PC-3 (cell line): ENCODE measurements around the gene CILP. TPM values are rescaled to one million over a fixed set of nuclear protein-coding genes. Genes with fewer than 3 reads are reported as not detected.

ENCODE experiments used
- ATAC-seq: fragments of 200-7000 bp; cut with Tn5 transposase; 2 replicates; pipeline ENCODE4 v1.9.1; 2020; ENCODE audit warnings: mild to moderate bottlenecking, moderate library complexity
- BruUV-seq: library from RNA; stranded (reverse); fragments of 400-500 nt; replicated peaks from 2 replicates; lab custom pipeline; 2021; lab: Mats Ljungman, UMichigan
- CTCF ChIA-PET: fragments of 300-600 bp; sonication (Branson Sonifier 250); formaldehyde crosslinking; loops from one replicate; lab custom pipeline; 2022; ENCODE audit warnings: antibody characterized with exemption; lab: Charles Lee
- POLR2A ChIA-PET: fragments of 300-600 bp; sonication (Branson Sonifier 250); formaldehyde crosslinking; loops from one replicate; lab custom pipeline; 2022; ENCODE audit warnings: antibody characterized with exemption; ENCODE audit not compliant: unreplicated experiment; lab: Charles Lee
- DNase-seq: peaks from one replicate; pipeline ENCODE4 v3.0.0-alpha.2; 2015
- H2AFZ ChIP-seq: fragments of 300-600 bp; sonication (generic); 2 replicates; pipeline ENCODE4 v1.6.0; 2016; ENCODE audit warnings: antibody characterized with exemption, low read length
- H3F3A ChIP-seq: fragments of 300-600 bp; sonication (generic); one replicate; pipeline ENCODE4 v1.6.0; 2017; ENCODE audit warnings: antibody characterized with exemption, low read length, control low read depth, mild to moderate bottlenecking; ENCODE audit not compliant: unreplicated experiment
- H3K27ac ChIP-seq: fragments of 300-600 bp; sonication (generic); 2 replicates; pipeline ENCODE4 v1.5.1; 2016; ENCODE audit warnings: mild to moderate bottlenecking, low read length
- H3K27me3 ChIP-seq: fragments of 300-600 bp; sonication (generic); 2 replicates; pipeline ENCODE4 v1.6.1; 2016; ENCODE audit warnings: low read length, mixed read lengths
- H3K36me3 ChIP-seq: fragments of 300-600 bp; sonication (generic); 2 replicates; pipeline ENCODE4 v1.6.1; 2016; ENCODE audit warnings: low read depth, mixed run types, low read length, mixed read lengths
- H3K4me1 ChIP-seq: fragments of 300-600 bp; sonication (generic); 2 replicates; pipeline ENCODE4 v1.5.1; 2016; ENCODE audit warnings: low read length; ENCODE audit not compliant: insufficient read depth
- H3K4me2 ChIP-seq: fragments of 300-600 bp; sonication (generic); 2 replicates; pipeline ENCODE4 v1.6.0; 2016; ENCODE audit warnings: low read length
- H3K4me3 ChIP-seq: fragments of 300-600 bp; sonication (generic); 2 replicates; pipeline ENCODE4 v1.5.1; 2016; ENCODE audit warnings: mild to moderate bottlenecking, low read length, mixed read lengths
- H3K79me2 ChIP-seq: fragments of 300-600 bp; sonication (generic); 2 replicates; pipeline ENCODE4 v1.6.1; 2017; ENCODE audit warnings: low read length, mixed read lengths
- H3K9ac ChIP-seq: fragments of 300-600 bp; sonication (generic); 2 replicates; pipeline ENCODE4 v1.6.0; 2016; ENCODE audit warnings: mild to moderate bottlenecking, low read length
- H3K9me2 ChIP-seq: fragments of 300-600 bp; sonication (generic); replicated peaks from 2 replicates; pipeline ENCODE4 v1.6.1; 2016; ENCODE audit warnings: mixed run types, low read length, mixed read lengths
- H3K9me3 ChIP-seq: fragments of 300-600 bp; sonication (generic); 2 replicates; pipeline ENCODE4 v1.6.1; 2016; ENCODE audit warnings: low read length, mixed read lengths
- H4K20me1 ChIP-seq: fragments of 300-600 bp; sonication (generic); 2 replicates; pipeline ENCODE4 v1.6.1; 2016; ENCODE audit warnings: low read length, mixed read lengths
- CTCF ChIP-seq: fragments of 300-600 bp; sonication (generic); conservative IDR thresholded peaks from 2 replicates; pipeline ENCODE4 v1.5.1; 2017; ENCODE audit warnings: antibody characterized with exemption, low read depth, mild to moderate bottlenecking, low read length
- EZH2 ChIP-seq: fragments of 300-600 bp; sonication (generic); IDR thresholded peaks from one replicate; pipeline ENCODE4 v1.6.1; 2017; ENCODE audit warnings: antibody characterized with exemption, mild to moderate bottlenecking, low read length; ENCODE audit not compliant: unreplicated experiment
- EZH2phosphoT487 ChIP-seq: fragments of 300-600 bp; sonication (generic); IDR thresholded peaks from 2 replicates; pipeline ENCODE4 v1.6.1; 2018; ENCODE audit warnings: mild to moderate bottlenecking, antibody characterized with exemption, low read length, borderline replicate concordance
- intact Hi-C: fragments of 100-400 bp; cut with micrococcal nuclease; formaldehyde crosslinking; loops from 2 replicates; pipeline ENCODE4 v1.9.0; 2023
- total RNA-seq: library from RNA; depleted of rRNA; stranded (reverse); fragments of >200 nt; gene quantifications from 2 replicates; pipeline ENCODE4 v1.2.3, GENCODE V29; 2014

CILP gene
- total RNA-seq, 1 experiment from 2014 or later, result not detected

- intact Hi-C loops, result no loop called here
- Histone ChIP-seq H2AFZ (no peak overlapping the region), H3K27ac (no peak overlapping the region), H3K9me2 (no peaks in the 10 kb centered on the region), H3K4me3 (no peak overlapping the region), H3K27me3 (no peaks in the 10 kb centered on the region), H3F3A (no peaks in the 10 kb centered on the region), H3K9me3 (no peaks in the 10 kb centered on the region), H3K36me3 (no peaks in the 10 kb centered on the region), H3K4me2 (no peak overlapping the region), H3K9ac (no peak overlapping the region), H3K79me2 (no peaks in the 10 kb centered on the region), H3K4me1 (no peaks in the 10 kb centered on the region), H4K20me1 (no peaks in the 10 kb centered on the region)
- DNase-seq (no peak), ATAC-seq (no peak)
- BruUV-seq, result no TSS peak
- TF ChIP-seq CTCF, result no peak
- TF ChIP-seq EZH2phosphoT487, result no peak
- TF ChIP-seq EZH2, result no peak
- ChIA-PET POLR2A (no interaction called here), CTCF (no interaction called here)
Measured at GRCh38 chr15:65226221-65226620, 14.9 kb upstream of the CILP start.

- ATAC-seq (no peak), DNase-seq (no peak)
- Histone ChIP-seq H3K9ac (no peak overlapping the region), H3K36me3 (no peaks in the 10 kb centered on the region), H2AFZ (no peak overlapping the region), H3F3A (no peaks in the 10 kb centered on the region), H3K27ac (no peak overlapping the region), H3K79me2 (no peaks in the 10 kb centered on the region), H3K4me1 (no peaks in the 10 kb centered on the region), H3K4me3 (no peak overlapping the region), H3K27me3 (no peaks in the 10 kb centered on the region), H3K9me2 (no peaks in the 10 kb centered on the region), H3K4me2 (no peak overlapping the region), H3K9me3 (no peaks in the 10 kb centered on the region), H4K20me1 (no peaks in the 10 kb centered on the region)
- BruUV-seq, result no TSS peak
- TF ChIP-seq EZH2phosphoT487 (no peak), CTCF (no peak), EZH2 (no peak)
- ChIA-PET POLR2A (no interaction called here), CTCF (no interaction called here)
- intact Hi-C loops, result no loop called here
Measured at GRCh38 chr15:65223996-65224395, 12.7 kb upstream of the CILP start.

- CTCF ChIA-PET, result no interaction called here
Measured at GRCh38 chr15:65222891-65223290, 11.6 kb upstream of the CILP start.

More at GRCh38 chr15:65222891-65223290, 11.6 kb upstream of the CILP start:
- intact Hi-C loops, result no loop called here
- TF ChIP-seq CTCF (no peak), EZH2 (no peak), EZH2phosphoT487 (no peak)
- no peak overlapping the region for H3K9ac ChIP-seq
- no peak overlapping the region for H2AFZ ChIP-seq
- H3K4me1 ChIP-seq, result no peaks in the 10 kb centered on the region
- ATAC-seq (no peak), DNase-seq (no peak)
- no peaks in the 10 kb centered on the region for H3K9me2 ChIP-seq
- H4K20me1 ChIP-seq, result no peaks in the 10 kb centered on the region
- no peaks in the 10 kb centered on the region for H3K27me3 ChIP-seq
- no peak overlapping the region for H3K4me3 ChIP-seq
- no peak overlapping the region for H3K27ac ChIP-seq
- no peak overlapping the region for H3K4me2 ChIP-seq
- no peaks in the 10 kb centered on the region for H3K79me2 ChIP-seq
- no TSS peak for BruUV-seq
- H3K9me3 ChIP-seq, result no peaks in the 10 kb centered on the region
- H3K36me3 ChIP-seq, result no peaks in the 10 kb centered on the region
- POLR2A ChIA-PET, result no interaction called here
- H3F3A ChIP-seq, result no peaks in the 10 kb centered on the region
